Lower leg skin (tissue), 3 donors: Measurements from ENCODE around the gene PYDC2.

Experiments used
- CTCF ChIP-seq, 3 donors: fragments of 450-650 bp; IDR thresholded peaks; one replicate each; pipeline ENCODE4 v1.5.1; 2016; ENCODE audit warnings: antibody characterized with exemption in 3 of 3, mild to moderate bottlenecking in 3 of 3, moderate library complexity in 2 of 3
- POLR2A ChIP-seq, 2 donors: fragments of 450-650 bp; IDR thresholded peaks; one replicate each; pipeline ENCODE4 v1.6.1; 2016 to 2017; ENCODE audit warnings: antibody characterized with exemption in 2 of 2, mild to moderate bottlenecking in 1 of 2, moderate library complexity in 1 of 2

GRCh38 chr3:191502583-191502982, 41.6 kb downstream of the PYDC2 start:
- TF ChIP-seq CTCF (IDR thresholded peaks at IDR 0.05), result no peak
- no peak for TF ChIP-seq POLR2A (IDR thresholded peaks at IDR 0.05)
